Body of pancreas (tissue), 4 donors: ENCODE results near the gene FBXO9. TPM values are rescaled to one million over a fixed set of nuclear protein-coding genes. Genes with fewer than 3 reads are reported as not detected.
"Not testable (repeated sequence)": the region's sequence is repeated elsewhere in the genome, so short reads cannot be mapped to it uniquely, and the experiment has no call there.

Source experiments
- ATAC-seq: fragments of 150-250 bp; one replicate; pipeline ENCODE4 v1.9.1; 2016
- DNase-seq, 4 donors: peaks; one replicate each; pipeline ENCODE4 v3.0.0-alpha.2; 2019
- H3K27ac ChIP-seq, 4 donors: fragments of 200-600 bp; sonication (generic); 1 replicate in 3 of 4; 2 replicates in 1 of 4; pipeline versions ENCODE4 v1.5.1 to v1.6.1; 2016 to 2019; ENCODE audit warnings: mild to moderate bottlenecking in 1 of 4, mixed read lengths in 1 of 4, moderate library complexity in 1 of 4
- H3K27me3 ChIP-seq, 2 donors: fragments of 200-600 bp; sonication (generic); one replicate each; pipeline ENCODE4 v1.6.0; 2016; ENCODE audit warnings: mild to moderate bottlenecking in 1 of 2
- H3K36me3 ChIP-seq, 2 donors: fragments of 200-600 bp; sonication (generic); replicated peaks in 1 of 2; 2 replicates each; pipeline ENCODE4 v1.5.1; 2016; ENCODE audit warnings: low read depth in 2 of 2; ENCODE audit not compliant: insufficient read depth in 1 of 2
- H3K4me1 ChIP-seq: fragments of 200-600 bp; sonication (generic); one replicate; pipeline ENCODE4 v1.6.0; 2016
- H3K4me3 ChIP-seq, 2 donors: fragments of 200-600 bp; sonication (generic); 1 replicate in 1 of 2; 2 replicates in 1 of 2; pipeline ENCODE4 v1.5.1; 2016 to 2019
- H3K9me3 ChIP-seq, 3 donors: fragments of 200-600 bp; sonication (generic); 1 replicate in 2 of 3; 2 replicates in 1 of 3; pipeline ENCODE4 v1.5.1; 2016
- CTCF ChIP-seq, 7 experiments: fragments of 450-650 bp in 4 of 7; fragments of 200-600 bp in 3 of 7; sonication (generic) in 3 of 7; IDR thresholded peaks; one replicate each; pipeline ENCODE4 v1.5.1; 2016 to 2019; ENCODE audit warnings: antibody characterized with exemption in 7 of 7
- POLR2A ChIP-seq, 3 donors: fragments of 450-650 bp; IDR thresholded peaks; one replicate each; pipeline ENCODE4 v1.6.1; 2016; ENCODE audit warnings: antibody characterized with exemption in 3 of 3, mild to moderate bottlenecking in 2 of 3
- WGBS, 2 donors: methylation state at CpG; one replicate each; pipeline ENCODE4 v1.1.5; 2017; 5-methylcytosine and 5-hydroxymethylcytosine counted together
- intact Hi-C: fragments of 100-400 bp; cut with DNase I; formaldehyde crosslinking; loops from one replicate; pipeline ENCODE4 v1.15.1; 2023
- total RNA-seq, 2 donors: library from RNA; depleted of rRNA; stranded (reverse); fragments of >200 nt; gene quantifications; one replicate each; pipeline ENCODE4 v1.1.0, GENCODE V29; 2016

The FBXO9 gene
- total RNA-seq, 2 donors from 2014 or later = 53.7 to 69.0 TPM

- 89 to 91% methylated on average over 4 of the region's 4 CpGs for WGBS, 2 donors
Measured at GRCh38 chr6:53058388-53059195, 6.6 kb upstream of the FBXO9 start.

DNA sequence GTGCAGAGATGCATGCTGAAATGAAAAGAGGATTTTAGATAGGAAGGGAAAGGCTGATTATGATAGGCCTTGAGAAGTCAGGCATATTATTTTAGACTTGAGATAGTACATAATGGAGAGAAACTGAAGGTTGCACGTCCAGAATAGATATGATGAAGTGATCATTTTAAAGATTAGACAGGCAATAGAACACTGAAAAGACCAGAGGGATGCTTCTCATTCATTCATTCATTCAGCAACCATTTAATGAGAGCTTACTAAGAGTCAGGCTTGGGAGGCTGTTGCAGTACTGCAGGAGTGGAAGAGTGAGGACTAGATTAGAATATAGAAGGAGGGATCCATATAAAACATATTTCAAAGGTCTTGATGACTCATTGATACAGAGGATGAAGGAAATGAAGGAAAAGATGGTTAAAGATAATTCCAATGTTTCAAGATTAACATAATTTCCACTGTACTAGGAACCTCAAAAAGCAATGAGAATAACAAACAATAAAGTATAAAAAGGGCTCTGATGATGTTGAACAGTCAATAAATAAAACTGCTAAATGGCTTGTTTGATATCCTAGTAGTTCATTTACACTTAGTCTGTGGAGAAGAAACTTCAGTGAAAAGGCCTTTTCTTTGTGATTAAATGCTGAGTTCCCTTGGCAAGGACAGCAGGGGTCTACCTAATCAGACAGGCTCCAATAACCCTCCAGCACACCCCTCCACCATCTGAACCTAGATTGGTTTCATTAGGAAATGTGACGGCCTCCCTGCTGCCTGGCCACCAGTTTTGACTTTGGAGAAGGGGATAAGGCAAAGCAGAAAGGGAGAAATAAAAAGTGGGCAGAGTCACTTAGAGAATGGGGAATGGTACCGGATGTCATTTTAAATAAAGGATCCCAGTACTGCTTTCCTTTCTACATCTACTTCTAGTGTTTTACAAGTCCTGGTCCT is 5.3 kb upstream of the FBXO9 start:
- peaks cover 59% of the 10 kb centered on the region for H3K4me1 ChIP-seq
- 25 to 46% methylated on average over 3 of the region's 3 CpGs for WGBS, 2 donors
- no peaks in the 10 kb centered on the region for H3K27me3 ChIP-seq
- no peaks in the 10 kb centered on the region for H3K9me3 ChIP-seq
- no peak for ATAC-seq
- intact Hi-C loops = no loop called here
- no peak for TF ChIP-seq CTCF (IDR thresholded peaks at IDR 0.05)
- no peak for TF ChIP-seq POLR2A (IDR thresholded peaks at IDR 0.05)
- H3K27ac ChIP-seq = no peak overlapping the region
- DNase-seq = no peak
- H3K36me3 ChIP-seq = no peaks in the 10 kb centered on the region
- no peak overlapping the region for H3K4me3 ChIP-seq

More at GRCh38 chr6:53058388-53059195, 6.6 kb upstream of the FBXO9 start:
- H3K4me3 ChIP-seq = no peak overlapping the region
- intact Hi-C loops = no loop called here
- H3K9me3 ChIP-seq = no peaks in the 10 kb centered on the region
- TF ChIP-seq POLR2A (IDR thresholded peaks at IDR 0.05) = no peak
- TF ChIP-seq CTCF (IDR thresholded peaks at IDR 0.05) = no peak
- no peaks in the 10 kb centered on the region for H3K27me3 ChIP-seq
- ATAC-seq = no peak
- no peaks in the 10 kb centered on the region for H3K36me3 ChIP-seq
- H3K27ac ChIP-seq = no peak overlapping the region
- H3K4me1 ChIP-seq = peaks cover 59% of the 10 kb centered on the region
- DNase-seq = no peak

- H3K27me3 ChIP-seq = no peaks in the 10 kb centered on the region
- ATAC-seq = no peak
- 8 to 10% methylated on average over 5 of the region's 5 CpGs for WGBS, 2 donors
- H3K9me3 ChIP-seq = no peaks in the 10 kb centered on the region
- no peak for DNase-seq
- peak overlapping the region in 1 of 2 donors; percentile 94 for H3K4me3 ChIP-seq
- no peak for TF ChIP-seq POLR2A (IDR thresholded peaks at IDR 0.05)
- no peak for TF ChIP-seq CTCF (IDR thresholded peaks at IDR 0.05)
- no peaks in the 10 kb centered on the region for H3K36me3 ChIP-seq
- H3K27ac ChIP-seq = peak overlapping the region; percentile 70 to 94 (median 93)
- intact Hi-C loops = no loop called here
- H3K4me1 ChIP-seq = peaks cover 48% of the 10 kb centered on the region
Measured at GRCh38 chr6:53062169-53062539, 3.0 kb upstream of the FBXO9 start.

GRCh38 chr6:53064255-53064654 is 949 bp upstream of the FBXO9 start:
- H3K27me3 ChIP-seq, intact Hi-C loops, H3K36me3 ChIP-seq, ATAC-seq, H3K4me3 ChIP-seq, H3K9me3 ChIP-seq: not testable (repeated sequence)
- Histone ChIP-seq H3K27ac (peak overlapping the region in 1 of 4 donors; percentile 97), H3K4me1 (peaks cover 53% of the 10 kb centered on the region)
- DNase-seq = peak in 1 of 4 donors; percentile 18
- 61 to 64% methylated on average over 16 of the region's 16 CpGs for WGBS, 2 donors

- Histone ChIP-seq H3K4me1 (peaks cover 52% of the 10 kb centered on the region), H3K27ac (peak overlapping the region; percentile 77 to 97 (median 86))
- intact Hi-C loops = no loop called here
Measured at GRCh38 chr6:53064726-53065265, 408 bp upstream of the FBXO9 start.

More at GRCh38 chr6:53064726-53065265, 408 bp upstream of the FBXO9 start:
- H3K9me3 ChIP-seq = no peaks in the 10 kb centered on the region
- DNase-seq (peak; percentile 96 to 99 (median 98)), ATAC-seq (peak; percentile 87)
- no peaks in the 10 kb centered on the region for H3K27me3 ChIP-seq
- WGBS, 2 donors = 1% methylated on average over 26 of the region's 26 CpGs
- TF ChIP-seq POLR2A (IDR thresholded peaks at IDR 0.05) (peak in 2 of 3 donors; percentile 65 to 73), CTCF (IDR thresholded peaks at IDR 0.05) (peak in 4 of 7 experiments; percentile 5 to 32 (median 22))
- no peaks in the 10 kb centered on the region for H3K36me3 ChIP-seq
- H3K4me3 ChIP-seq = peak overlapping the region; percentile 84 to 97
